Measurements from ENCODE around the gene IL6R. TPM values are rescaled to one million over a fixed set of nuclear protein-coding genes. Genes with fewer than 3 reads are reported as not detected.

Gene IL6R
- total RNA-seq, 3 donors from 2014 or later = 31.8 to 43.9 (median 42.5) TPM

DNA sequence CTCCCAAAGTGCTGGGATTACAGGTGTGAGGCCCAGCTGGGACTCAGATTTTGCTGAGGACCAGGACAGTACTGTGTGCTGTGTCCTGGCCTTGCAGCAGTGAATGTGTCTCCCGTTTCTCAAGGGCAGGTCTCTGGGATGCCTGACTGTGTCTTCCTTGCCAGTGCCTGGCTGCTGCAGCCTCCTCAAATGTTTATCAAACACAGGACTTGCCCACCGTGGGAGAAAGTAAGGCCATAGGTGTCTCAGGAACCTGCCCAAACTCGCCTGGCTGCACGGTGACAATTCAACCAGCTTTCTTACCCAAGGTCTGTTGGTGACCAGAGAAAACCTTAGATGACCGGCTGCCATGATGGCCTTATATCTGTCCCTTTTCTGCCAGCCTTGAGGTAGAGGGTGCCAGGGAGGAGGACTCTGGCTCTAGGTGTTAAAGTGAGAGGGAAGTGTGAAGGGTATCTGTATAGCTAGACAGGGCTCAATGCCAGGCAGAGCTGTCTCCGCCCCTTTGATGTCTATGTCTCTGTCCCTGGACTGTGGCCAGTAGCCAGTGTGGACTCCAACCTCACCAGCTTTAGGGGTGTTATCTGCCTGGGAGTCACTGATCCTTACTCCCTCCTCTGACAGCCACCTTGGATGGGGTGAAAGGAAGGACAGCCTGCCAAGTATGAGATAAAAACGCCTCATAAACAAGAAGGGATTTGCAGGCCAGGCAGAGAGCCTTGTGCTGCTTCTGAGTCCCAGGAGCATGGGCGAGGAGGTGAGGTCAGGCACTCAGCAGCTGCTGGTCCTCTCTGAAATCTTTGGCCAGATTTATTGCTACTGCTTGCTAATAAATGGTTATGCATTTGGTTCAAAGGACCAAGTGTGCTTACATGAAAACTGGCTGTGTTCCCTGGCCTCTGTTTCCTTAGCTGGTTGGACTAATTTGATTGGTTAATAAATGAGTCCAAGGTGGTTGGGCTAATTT, 22.3 kb downstream of the IL6R start:
- TF ChIP-seq, protein P1, sequence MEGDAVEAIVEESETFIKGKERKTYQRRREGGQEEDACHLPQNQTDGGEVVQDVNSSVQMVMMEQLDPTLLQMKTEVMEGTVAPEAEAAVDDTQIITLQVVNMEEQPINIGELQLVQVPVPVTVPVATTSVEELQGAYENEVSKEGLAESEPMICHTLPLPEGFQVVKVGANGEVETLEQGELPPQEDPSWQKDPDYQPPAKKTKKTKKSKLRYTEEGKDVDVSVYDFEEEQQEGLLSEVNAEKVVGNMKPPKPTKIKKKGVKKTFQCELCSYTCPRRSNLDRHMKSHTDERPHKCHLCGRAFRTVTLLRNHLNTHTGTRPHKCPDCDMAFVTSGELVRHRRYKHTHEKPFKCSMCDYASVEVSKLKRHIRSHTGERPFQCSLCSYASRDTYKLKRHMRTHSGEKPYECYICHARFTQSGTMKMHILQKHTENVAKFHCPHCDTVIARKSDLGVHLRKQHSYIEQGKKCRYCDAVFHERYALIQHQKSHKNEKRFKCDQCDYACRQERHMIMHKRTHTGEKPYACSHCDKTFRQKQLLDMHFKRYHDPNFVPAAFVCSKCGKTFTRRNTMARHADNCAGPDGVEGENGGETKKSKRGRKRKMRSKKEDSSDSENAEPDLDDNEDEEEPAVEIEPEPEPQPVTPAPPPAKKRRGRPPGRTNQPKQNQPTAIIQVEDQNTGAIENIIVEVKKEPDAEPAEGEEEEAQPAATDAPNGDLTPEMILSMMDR (IDR thresholded peaks at IDR 0.05) = no peak
- Histone ChIP-seq H3K36me3 (ENCODE audit: low read depth) (no peaks in the 10 kb centered on the region), H3K4me1 (ENCODE audit: low read depth) (peaks cover 32% of the 10 kb centered on the region), H3K4me3 (no peak overlapping the region), H3K9me3 (no peaks in the 10 kb centered on the region)
- peak; percentile 81 for ATAC-seq
- peak in 2 of 3 donors; percentile 79 to 81 for DNase-seq
- intact Hi-C loops (cut with DNase I, micrococcal nuclease) = no loop called here

DNA sequence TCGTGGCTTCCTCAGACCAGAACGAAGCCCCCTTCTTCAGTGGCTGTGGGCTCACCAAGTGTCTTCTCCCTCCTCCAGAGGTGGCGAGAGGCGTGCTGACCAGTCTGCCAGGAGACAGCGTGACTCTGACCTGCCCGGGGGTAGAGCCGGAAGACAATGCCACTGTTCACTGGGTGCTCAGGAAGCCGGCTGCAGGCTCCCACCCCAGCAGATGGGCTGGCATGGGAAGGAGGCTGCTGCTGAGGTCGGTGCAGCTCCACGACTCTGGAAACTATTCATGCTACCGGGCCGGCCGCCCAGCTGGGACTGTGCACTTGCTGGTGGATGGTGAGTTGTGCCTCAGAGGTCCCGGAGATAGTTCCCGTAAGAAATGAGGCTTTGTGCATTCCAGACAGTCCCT, 24.0 kb downstream of the IL6R start:
- H3K4me3 ChIP-seq = no peak overlapping the region
- H3K36me3 ChIP-seq (ENCODE audit: low read depth) = no peaks in the 10 kb centered on the region
- TF ChIP-seq, protein P1 (IDR thresholded peaks at IDR 0.05) = no peak
- H3K9me3 ChIP-seq = no peaks in the 10 kb centered on the region
- intact Hi-C loops (cut with DNase I, micrococcal nuclease) = no loop called here
- ATAC-seq = no peak
- no peak for DNase-seq
- peaks cover 30% of the 10 kb centered on the region for H3K4me1 ChIP-seq (ENCODE audit: low read depth)

DNA sequence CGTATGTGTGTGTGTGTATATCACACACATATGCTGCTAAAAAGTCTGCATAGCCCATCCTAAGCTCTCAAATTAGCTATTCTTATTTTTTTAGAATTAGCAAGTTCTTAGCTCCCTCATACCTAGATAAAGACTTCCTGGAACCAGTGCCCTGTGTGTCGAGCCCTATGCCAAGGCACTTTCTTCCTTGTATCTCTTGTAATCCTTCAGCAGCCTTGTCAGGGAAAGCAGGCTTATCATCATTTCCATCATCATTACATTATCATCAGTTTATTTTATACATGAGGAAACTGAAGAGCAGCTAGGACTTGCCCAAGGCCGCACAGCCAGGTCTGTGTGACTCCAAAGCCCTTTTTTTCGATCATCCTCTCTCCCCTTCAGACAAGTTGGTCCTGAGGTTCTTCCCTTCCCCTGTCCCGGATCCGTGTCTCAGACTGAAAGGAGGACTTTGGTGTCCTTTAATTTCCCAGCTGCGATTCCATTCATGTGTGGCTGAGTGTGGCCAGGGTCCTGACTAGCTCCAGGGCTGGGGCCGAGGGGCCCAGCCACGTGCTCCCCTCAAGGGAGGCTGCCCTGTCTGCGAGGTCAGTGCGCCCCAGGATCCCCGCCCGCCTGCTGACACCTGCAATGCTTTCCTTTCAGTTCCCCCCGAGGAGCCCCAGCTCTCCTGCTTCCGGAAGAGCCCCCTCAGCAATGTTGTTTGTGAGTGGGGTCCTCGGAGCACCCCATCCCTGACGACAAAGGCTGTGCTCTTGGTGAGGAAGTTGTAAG, 24.9 kb downstream of the IL6R start:
- no peak for DNase-seq
- intact Hi-C loops (cut with DNase I, micrococcal nuclease) = no loop called here
- Histone ChIP-seq H3K36me3 (ENCODE audit: low read depth) (no peaks in the 10 kb centered on the region), H3K4me1 (ENCODE audit: low read depth) (peaks cover 35% of the 10 kb centered on the region), H3K9me3 (no peaks in the 10 kb centered on the region), H3K4me3 (no peak overlapping the region)
- TF ChIP-seq, protein P1 (IDR thresholded peaks at IDR 0.05) = no peak
- no peak for ATAC-seq

DNA sequence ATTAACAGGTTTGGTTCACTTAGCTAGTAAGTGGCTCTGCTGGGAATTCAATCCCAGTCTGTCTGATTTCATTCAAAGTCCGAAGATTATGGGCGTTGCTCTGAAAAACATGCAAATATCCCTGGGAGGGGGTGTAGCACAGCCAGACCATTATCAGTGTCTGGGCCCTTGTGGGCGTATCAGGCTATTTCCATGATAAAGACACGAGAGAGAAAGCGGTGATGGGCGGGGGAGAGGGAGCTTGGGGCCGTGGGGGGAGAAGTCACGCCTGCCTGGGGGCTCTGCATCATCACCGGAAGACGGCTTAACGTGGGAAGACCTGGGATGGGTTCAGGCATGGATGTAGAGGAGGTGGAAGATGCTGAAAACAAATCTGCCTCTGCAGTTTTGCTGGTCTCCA, 25.8 kb downstream of the IL6R start:
- Histone ChIP-seq H3K9me3 (no peaks in the 10 kb centered on the region), H3K36me3 (ENCODE audit: low read depth) (no peaks in the 10 kb centered on the region), H3K4me1 (ENCODE audit: low read depth) (peaks cover 37% of the 10 kb centered on the region), H3K4me3 (no peak overlapping the region)
- TF ChIP-seq, protein P1 (IDR thresholded peaks at IDR 0.05) = no peak
- peak; percentile 22 for ATAC-seq
- intact Hi-C loops (cut with DNase I, micrococcal nuclease) = no loop called here
- no peak for DNase-seq

DNA sequence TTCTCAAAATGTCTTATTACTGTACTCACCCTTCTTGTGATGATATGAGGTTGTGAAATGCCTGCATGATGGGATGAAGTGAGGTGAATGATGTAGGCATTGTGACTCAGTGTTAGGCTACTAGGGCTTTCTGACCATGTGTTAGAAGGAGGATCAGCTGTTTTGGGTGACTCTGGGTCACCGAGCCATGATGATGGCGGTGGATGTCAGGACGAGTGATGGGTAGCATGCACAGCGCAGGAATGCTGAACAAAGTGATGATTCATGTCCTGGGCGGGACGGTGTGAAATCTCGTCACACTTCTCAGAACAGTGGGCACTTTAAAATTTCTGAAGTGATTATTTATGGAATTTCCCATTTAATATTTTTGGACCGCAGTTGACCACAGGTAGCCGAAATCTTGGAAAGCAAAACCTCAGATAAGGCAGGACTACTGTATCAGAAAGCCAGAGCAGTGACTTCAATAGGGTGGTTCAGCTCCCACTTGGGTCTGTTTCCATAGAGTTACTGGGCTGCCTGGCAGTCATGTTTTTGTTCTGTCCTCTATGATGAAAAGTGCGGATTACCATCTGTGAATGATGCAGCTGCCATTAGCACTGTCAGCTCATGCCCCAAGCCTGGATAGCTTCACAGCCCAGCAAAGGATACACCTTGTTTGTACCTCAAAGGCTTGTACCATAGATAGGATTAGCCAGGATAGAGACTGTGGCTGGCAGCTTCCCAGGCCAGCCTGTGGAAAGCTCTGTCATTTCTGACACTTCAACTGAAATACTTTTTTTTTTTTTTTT, 26.6 kb downstream of the IL6R start:
- Histone ChIP-seq H3K36me3 (ENCODE audit: low read depth) (no peaks in the 10 kb centered on the region), H3K9me3 (no peaks in the 10 kb centered on the region), H3K4me3 (no peak overlapping the region), H3K4me1 (ENCODE audit: low read depth) (peaks cover 34% of the 10 kb centered on the region)
- TF ChIP-seq, protein P1 (IDR thresholded peaks at IDR 0.05) = no peak
- ATAC-seq = no peak
- intact Hi-C loops (cut with DNase I, micrococcal nuclease) = no loop called here
- DNase-seq = no peak
